ENCODE results near the gene WNT3A. TPM values are rescaled to one million over a fixed set of nuclear protein-coding genes. Genes with fewer than 3 reads are reported as not detected.
"Not testable (repeated sequence)": the region's sequence is repeated elsewhere in the genome, so short reads cannot be mapped to it uniquely, and the experiment has no call there.

Gene WNT3A
- not detected for polyA plus RNA-seq (2013)

GRCh38 chr1:228006786-228007048, at the start of gene WNT3A:
Gene WNT3A, plus strand, starts transcription at chr1:228006998. Its CDS starts 131 bp downstream, at chr1:228007129.
- ChIA-PET CTCF (interaction anchor here (1.3 to 1.9 kb wide), 4 partner anchors 9 to 158 kb away, joined by 3 to 7 read pairs (median 4); no protein-coding TSS in a partner anchor), POLR2A (no interaction called here)
- Histone ChIP-seq H3K9me3 (ENCODE audit: control extremely low read depth in 1 of 5, control insufficient read depth in 4 of 5, insufficient read depth in 2 of 5, low read depth in 1 of 5, low read length in 4 of 5) (no peaks in the 10 kb centered on the region), H3K4me3 (ENCODE audit: control insufficient read depth in 1 of 7, extremely low read depth in 1 of 7, insufficient read depth in 4 of 7, low read depth in 2 of 7, low read length in 6 of 7) (peak within 1 kb of the TSS in 4 of 7 experiments; percentile 31 to 52 (median 41)), H3K27ac (ENCODE audit: insufficient read depth in 1 of 2, low read depth in 1 of 2, low read length in 2 of 2, poor library complexity in 1 of 2, severe bottlenecking in 2 of 2) (no peak within 1 kb of the TSS), H3K27me3 (replicated peaks in 2 of 5; ENCODE audit: control insufficient read depth in 4 of 5, insufficient read depth in 5 of 5, low read length in 4 of 5) (peaks cover 0 to 96% (median 46%) of the 10 kb centered on the region in 5 experiments), H3K36me3 (ENCODE audit: control insufficient read depth in 4 of 4, insufficient read depth in 4 of 4, low read length in 3 of 4) (no peaks in the 10 kb centered on the region), H3K4me1 (ENCODE audit: control extremely low read depth in 1 of 4, control insufficient read depth in 4 of 4, insufficient read depth in 4 of 4, low read length in 3 of 4) (peaks cover 0 to 31% (median 13%) of the 10 kb centered on the region in 4 experiments)
- no peak for DNase-seq
- under 1% methylated on average over 23 of the region's 48 CpGs for WGBS (ENCODE audit: insufficient coverage)

GRCh38 chr1:227958617-227959324, 48.0 kb upstream of the WNT3A start:
- ChIA-PET CTCF (interaction anchor here (0.7 kb wide), 2 partner anchors 10 to 143 kb away, joined by 3 to 4 read pairs; no protein-coding TSS in a partner anchor), POLR2A (no interaction called here)
- DNase-seq = no peak
- Histone ChIP-seq H3K4me1 (ENCODE audit: control extremely low read depth in 1 of 4, control insufficient read depth in 4 of 4, insufficient read depth in 4 of 4, low read length in 3 of 4) (peaks cover 5 to 17% (median 16%) of the 10 kb centered on the region in 4 experiments), H3K36me3 (ENCODE audit: control insufficient read depth in 4 of 4, insufficient read depth in 4 of 4, low read length in 3 of 4) (no peaks in the 10 kb centered on the region), H3K4me3 (ENCODE audit: control insufficient read depth in 1 of 7, extremely low read depth in 1 of 7, insufficient read depth in 4 of 7, low read depth in 2 of 7, low read length in 6 of 7) (no peak overlapping the region), H3K27me3 (replicated peaks in 2 of 5; ENCODE audit: control insufficient read depth in 4 of 5, insufficient read depth in 5 of 5, low read length in 4 of 5) (peaks cover 0 to 10% (median 0%) of the 10 kb centered on the region in 5 experiments), H3K9me3 (ENCODE audit: control extremely low read depth in 1 of 5, control insufficient read depth in 4 of 5, insufficient read depth in 2 of 5, low read depth in 1 of 5, low read length in 4 of 5) (peaks cover 0 to 17% (median 6%) of the 10 kb centered on the region in 5 experiments), H3K27ac (ENCODE audit: insufficient read depth in 1 of 2, low read depth in 1 of 2, low read length in 2 of 2, poor library complexity in 1 of 2, severe bottlenecking in 2 of 2) (no peak overlapping the region)
- WGBS (ENCODE audit: insufficient coverage) = 100% methylated on average over 1 of the region's 2 CpGs

GRCh38 chr1:227959325-227959860, 47.4 kb upstream of the WNT3A start:
- Histone ChIP-seq H3K4me1 (ENCODE audit: control extremely low read depth in 1 of 4, control insufficient read depth in 4 of 4, insufficient read depth in 4 of 4, low read length in 3 of 4) (peaks cover 5 to 17% (median 16%) of the 10 kb centered on the region in 4 experiments), H3K27ac (ENCODE audit: insufficient read depth in 1 of 2, low read depth in 1 of 2, low read length in 2 of 2, poor library complexity in 1 of 2, severe bottlenecking in 2 of 2) (no peak overlapping the region), H3K27me3 (replicated peaks in 2 of 5; ENCODE audit: control insufficient read depth in 4 of 5, insufficient read depth in 5 of 5, low read length in 4 of 5) (peaks cover 0 to 7% (median 0%) of the 10 kb centered on the region in 5 experiments), H3K36me3 (ENCODE audit: control insufficient read depth in 4 of 4, insufficient read depth in 4 of 4, low read length in 3 of 4) (no peaks in the 10 kb centered on the region), H3K4me3 (ENCODE audit: control insufficient read depth in 1 of 7, extremely low read depth in 1 of 7, insufficient read depth in 4 of 7, low read depth in 2 of 7, low read length in 6 of 7) (no peak overlapping the region), H3K9me3 (ENCODE audit: control extremely low read depth in 1 of 5, control insufficient read depth in 4 of 5, insufficient read depth in 2 of 5, low read depth in 1 of 5, low read length in 4 of 5) (peaks cover 0 to 16% (median 6%) of the 10 kb centered on the region in 5 experiments)
- no peak for DNase-seq
- ChIA-PET POLR2A (no interaction called here), CTCF (interaction anchor here (1.1 kb wide), 1 partner anchor 10 kb away, joined by 4 read pairs; no protein-coding TSS in a partner anchor)
- WGBS (ENCODE audit: insufficient coverage) = 92% methylated on average over 4 of the region's 10 CpGs

GRCh38 chr1:227961651-227962466, 44.9 kb upstream of the WNT3A start:
- peak; percentile 60 to 87 (median 81) for DNase-seq
- Histone ChIP-seq H3K9me3 (ENCODE audit: control extremely low read depth in 1 of 5, control insufficient read depth in 4 of 5, insufficient read depth in 2 of 5, low read depth in 1 of 5, low read length in 4 of 5) (peaks cover 0 to 4% (median 0%) of the 10 kb centered on the region in 5 experiments), H3K4me3 (ENCODE audit: control insufficient read depth in 1 of 7, extremely low read depth in 1 of 7, insufficient read depth in 4 of 7, low read depth in 2 of 7, low read length in 6 of 7) (peak overlapping the region in 1 of 7 experiments; percentile 4), H3K27ac (ENCODE audit: insufficient read depth in 1 of 2, low read depth in 1 of 2, low read length in 2 of 2, poor library complexity in 1 of 2, severe bottlenecking in 2 of 2) (no peak overlapping the region), H3K4me1 (ENCODE audit: control extremely low read depth in 1 of 4, control insufficient read depth in 4 of 4, insufficient read depth in 4 of 4, low read length in 3 of 4) (peaks cover 5 to 17% (median 16%) of the 10 kb centered on the region in 4 experiments), H3K36me3 (ENCODE audit: control insufficient read depth in 4 of 4, insufficient read depth in 4 of 4, low read length in 3 of 4) (no peaks in the 10 kb centered on the region), H3K27me3 (replicated peaks in 2 of 5; ENCODE audit: control insufficient read depth in 4 of 5, insufficient read depth in 5 of 5, low read length in 4 of 5) (no peaks in the 10 kb centered on the region)
- ChIA-PET CTCF (interaction anchor here (0.7 to 2.8 kb wide), 6 partner anchors 8 to 200 kb away, joined by 3 to 8 read pairs (median 4); no protein-coding TSS in a partner anchor), POLR2A (interaction anchor here (0.7 kb wide), 1 partner anchor 13 kb away, joined by 3 read pairs; no protein-coding TSS in a partner anchor)
- 40% methylated on average over 4 of the region's 4 CpGs for WGBS (ENCODE audit: insufficient coverage)

- H3K27me3 ChIP-seq (replicated peaks in 2 of 5; ENCODE audit: control insufficient read depth in 4 of 5, insufficient read depth in 5 of 5, low read length in 4 of 5); H3K36me3 ChIP-seq (ENCODE audit: control insufficient read depth in 4 of 4, insufficient read depth in 4 of 4, low read length in 3 of 4); DNase-seq; H3K4me3 ChIP-seq (ENCODE audit: control insufficient read depth in 1 of 7, extremely low read depth in 1 of 7, insufficient read depth in 4 of 7, low read depth in 2 of 7, low read length in 6 of 7); POLR2A ChIA-PET; H3K9me3 ChIP-seq (ENCODE audit: control extremely low read depth in 1 of 5, control insufficient read depth in 4 of 5, insufficient read depth in 2 of 5, low read depth in 1 of 5, low read length in 4 of 5); H3K4me1 ChIP-seq (ENCODE audit: control extremely low read depth in 1 of 4, control insufficient read depth in 4 of 4, insufficient read depth in 4 of 4, low read length in 3 of 4); H3K27ac ChIP-seq (ENCODE audit: insufficient read depth in 1 of 2, low read depth in 1 of 2, low read length in 2 of 2, poor library complexity in 1 of 2, severe bottlenecking in 2 of 2): not testable (repeated sequence)
- CTCF ChIA-PET = interaction anchor here (1.6 kb wide), 1 partner anchor 201 kb away, joined by 3 read pairs; no protein-coding TSS in a partner anchor
- WGBS (ENCODE audit: insufficient coverage) = 100% methylated on average over 1 of the region's 2 CpGs
Observed at GRCh38 chr1:227966733-227967132, 40.1 kb upstream of the WNT3A start.

- POLR2A ChIA-PET = not testable (repeated sequence)
Observed at GRCh38 chr1:227967815-227968214, 39.0 kb upstream of the WNT3A start.

More at GRCh38 chr1:227967815-227968214, 39.0 kb upstream of the WNT3A start:
- H3K36me3 ChIP-seq (ENCODE audit: control insufficient read depth in 4 of 4, insufficient read depth in 4 of 4, low read length in 3 of 4); H3K9me3 ChIP-seq (ENCODE audit: control extremely low read depth in 1 of 5, control insufficient read depth in 4 of 5, insufficient read depth in 2 of 5, low read depth in 1 of 5, low read length in 4 of 5); H3K4me3 ChIP-seq (ENCODE audit: control insufficient read depth in 1 of 7, extremely low read depth in 1 of 7, insufficient read depth in 4 of 7, low read depth in 2 of 7, low read length in 6 of 7); H3K27me3 ChIP-seq (replicated peaks in 2 of 5; ENCODE audit: control insufficient read depth in 4 of 5, insufficient read depth in 5 of 5, low read length in 4 of 5); H3K4me1 ChIP-seq (ENCODE audit: control extremely low read depth in 1 of 4, control insufficient read depth in 4 of 4, insufficient read depth in 4 of 4, low read length in 3 of 4); H3K27ac ChIP-seq (ENCODE audit: insufficient read depth in 1 of 2, low read depth in 1 of 2, low read length in 2 of 2, poor library complexity in 1 of 2, severe bottlenecking in 2 of 2): not testable (repeated sequence)
- DNase-seq = peak in 1 of 3 donors; percentile 11
- no CpG with 5 or more reads among the region's 5 CpGs for WGBS (ENCODE audit: insufficient coverage)
- CTCF ChIA-PET = interaction anchor here (1.6 kb wide), 1 partner anchor 202 kb away, joined by 3 read pairs; no protein-coding TSS in a partner anchor

Measured in common myeloid progenitor, CD34-positive (primary cell).